ENCODE data around the gene PKN2. TPM values are rescaled to one million over a fixed set of nuclear protein-coding genes. Genes with fewer than 3 reads are reported as not detected.
"Not testable (repeated sequence)": the region's sequence is repeated elsewhere in the genome, so short reads cannot be mapped to it uniquely, and the experiment has no call there.

The PKN2 gene
- total RNA-seq, 1 donor from 2014 or later, result 34.6 TPM

- no peak for DNase-seq (ENCODE audit: low spot score)
Observed at GRCh38 chr1:88877911-88878310, 193.8 kb downstream of the PKN2 start.

DNA sequence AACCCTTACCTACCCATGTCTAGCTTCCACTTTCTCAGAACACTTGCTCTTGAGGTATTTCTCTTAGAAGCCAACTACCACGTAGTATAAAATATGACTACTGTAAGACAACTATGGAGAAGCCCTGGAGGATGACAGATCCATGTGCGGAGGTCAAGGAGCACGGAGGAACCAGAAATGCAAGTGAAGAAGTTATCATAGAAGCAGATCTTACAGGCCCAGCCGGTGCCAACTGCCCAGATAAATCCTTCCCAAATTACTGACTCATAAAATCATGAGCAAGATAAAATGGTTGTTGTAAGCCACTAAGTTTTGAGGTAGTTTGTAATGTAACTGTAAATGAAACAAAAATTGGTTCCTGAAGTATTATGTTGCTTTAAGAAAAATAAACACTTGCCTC, 194.7 kb downstream of the PKN2 start:
- no peak for DNase-seq (ENCODE audit: low spot score)

GRCh38 chr1:88880717-88881116, 196.6 kb downstream of the PKN2 start:
- not testable (repeated sequence) for DNase-seq (ENCODE audit: low spot score)

DNA sequence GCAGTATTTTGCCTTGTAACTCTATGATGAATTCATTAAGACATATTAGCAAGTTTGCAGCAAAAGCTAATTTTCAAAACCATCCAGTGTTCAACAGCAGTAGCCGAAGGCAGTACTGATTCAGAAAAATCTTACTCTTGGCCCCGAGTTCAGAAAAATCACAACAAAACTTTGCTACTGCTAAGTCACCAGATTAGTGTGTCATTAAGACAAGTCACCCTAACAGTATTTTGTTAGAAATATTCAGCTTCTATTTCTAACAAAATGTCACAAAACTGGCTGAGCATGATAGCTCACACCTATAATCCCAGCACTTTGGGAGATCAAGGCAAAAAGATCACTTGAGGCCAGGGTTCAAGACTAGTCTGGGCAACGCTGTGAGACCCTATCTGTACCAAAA, 199.1 kb downstream of the PKN2 start:
- DNase-seq (ENCODE audit: low spot score), result no peak

Other genes with a start within 250 kb of the PKN2 start
- gene GTF2B, start 207.3 kb downstream of the PKN2 start, total RNA-seq, result 23.8 TPM

Measured in mucosa of gallbladder (tissue), 1 donor.